Right lobe of liver (tissue), 6 donors: ENCODE results near the gene TBX4. TPM values are rescaled to one million over a fixed set of nuclear protein-coding genes. Genes with fewer than 3 reads are reported as not detected.
"Not testable (repeated sequence)": the region's sequence is repeated elsewhere in the genome, so short reads cannot be mapped to it uniquely, and the experiment has no call there.

Experiments
- ATAC-seq, 4 donors: fragments of 200-7000 bp; cut with Tn5 transposase; one replicate each; pipeline ENCODE4 v1.9.1; 2020; ENCODE audit warnings: mild to moderate bottlenecking in 4 of 4, moderate library complexity in 4 of 4
- DNase-seq, 3 donors: peaks; one replicate each; pipeline ENCODE4 v3.0.0-alpha.2; 2020
- H3K27ac ChIP-seq, 3 donors: fragments of 200-600 bp; one replicate each; pipeline ENCODE4 v1.8.0; 2022
- H3K27me3 ChIP-seq, 2 donors: fragments of 200-600 bp; one replicate each; pipeline ENCODE4 v1.8.0; 2022
- H3K36me3 ChIP-seq, 4 donors: fragments of 200-600 bp; sonication (generic) in 1 of 4; one replicate each; pipeline versions ENCODE4 v1.5.1 to v1.8.0; 2017 to 2022; ENCODE audit warnings: control low read depth in 1 of 4
- H3K4me1 ChIP-seq, 4 donors: fragments of 200-600 bp; sonication (generic) in 1 of 4; one replicate each; pipeline versions ENCODE4 v1.5.1 to v1.8.0; 2017 to 2022; ENCODE audit warnings: control low read depth in 1 of 4
- H3K4me3 ChIP-seq, 3 donors: fragments of 200-600 bp; one replicate each; pipeline ENCODE4 v1.8.0; 2022
- H3K9me3 ChIP-seq, 4 donors: fragments of 200-600 bp; sonication (generic) in 1 of 4; one replicate each; pipeline versions ENCODE4 v1.5.1 to v1.8.0; 2017 to 2022; ENCODE audit warnings: control low read depth in 1 of 4
- POLR2A ChIP-seq: fragments of 450-650 bp; IDR thresholded peaks from one replicate; pipeline ENCODE4 v1.6.1; 2017; ENCODE audit warnings: antibody characterized with exemption, mild to moderate bottlenecking
- WGBS: methylation state at CpG from one replicate; pipeline ENCODE4 v1.1.6; 2018; ENCODE audit warnings: low coverage, low lambda C conversion rate; ENCODE audit not compliant: insufficient coverage; ENCODE audit errors: missing lambda C conversion rate; 5-methylcytosine and 5-hydroxymethylcytosine counted together
- intact Hi-C, 2 donors: fragments of 100-400 bp; cut with DNase I; formaldehyde crosslinking; loops; one replicate each; pipeline versions ENCODE4 v1.11.2 to v1.14.1; 2022
- total RNA-seq, 6 experiments: library from RNA; depleted of rRNA in 2 of 6; stranded (reverse); fragments of >200 nt in 2 of 6; fragmentation: NEBNext Ultra II Directional in 3 of 6; extraction: Animal tissue kit (Norgen Biotek cat#: 25700) in 3 of 6; gene quantifications; one replicate each; pipeline versions ENCODE4 v1.1.0 to v1.2.4, GENCODE V29; 2016 to 2023
- TF ChIP-seq, protein P1 (sequence below), 4 donors: fragments of 200-600 bp in 3 of 4; fragments of 450-650 bp in 1 of 4; IDR thresholded peaks; one replicate each; pipeline versions ENCODE4 v1.5.1 to v1.8.0; 2016 to 2022; ENCODE audit warnings: antibody characterized with exemption in 4 of 4, mild to moderate bottlenecking in 2 of 4
- donor health status: DM: no; HTN: yes; CAD: no.
- donor health status: DM: no; HTN: no; CAD: no.
- donor health status: DM: no; HTN: no; CAD: no.
- donor health status: DM: no; HTN: yes; CAD: no.
- donor health status: DM: no; HTN: yes; CAD: no.

TBX4 gene
- total RNA-seq, 6 experiments from 2014 or later = not detected

DNA sequence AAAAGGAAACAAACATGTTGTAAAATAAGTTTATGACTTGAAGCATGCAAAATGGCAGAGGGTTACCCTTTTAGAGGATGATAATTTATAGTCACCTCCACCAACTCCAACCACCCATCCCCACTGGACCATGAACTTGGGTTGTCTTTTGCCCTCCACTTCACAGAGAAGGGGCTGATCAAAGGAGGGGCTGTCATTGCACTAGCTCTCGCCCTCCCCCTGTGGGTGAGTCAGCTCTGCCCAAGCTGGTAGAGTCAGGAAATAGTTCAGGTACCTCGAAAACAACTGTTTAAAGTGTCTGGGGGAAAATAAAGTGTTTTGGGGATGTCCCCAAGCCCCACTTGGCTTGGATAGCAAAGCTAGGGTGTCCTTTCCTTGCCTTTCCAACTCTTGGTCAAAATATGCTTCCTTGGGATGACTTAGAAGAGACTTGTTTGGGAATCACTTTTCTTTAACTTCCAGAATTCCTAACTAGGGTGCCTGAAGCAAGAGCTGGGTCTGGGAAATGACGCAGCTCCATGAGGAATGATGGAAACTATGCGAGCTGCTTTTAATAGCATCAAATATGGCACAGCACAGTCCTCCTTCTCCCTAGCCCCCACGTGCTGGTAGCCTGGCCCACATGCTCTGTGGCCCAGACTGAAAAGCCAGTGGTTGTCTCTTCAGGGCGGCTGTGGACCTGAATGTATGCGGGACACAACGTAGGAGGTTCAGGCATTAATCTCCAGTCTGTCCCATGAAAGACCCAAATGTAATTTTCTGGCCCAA is 40.7 kb downstream of the TBX4 start:
- no peak for ATAC-seq
- Histone ChIP-seq H3K9me3 (no peaks in the 10 kb centered on the region), H3K27ac (no peak overlapping the region), H3K4me1 (peaks cover 0 to 5% (median 0%) of the 10 kb centered on the region in 4 donors), H3K36me3 (no peaks in the 10 kb centered on the region), H3K4me3 (no peak overlapping the region), H3K27me3 (no peaks in the 10 kb centered on the region)
- TF ChIP-seq, protein P1, sequence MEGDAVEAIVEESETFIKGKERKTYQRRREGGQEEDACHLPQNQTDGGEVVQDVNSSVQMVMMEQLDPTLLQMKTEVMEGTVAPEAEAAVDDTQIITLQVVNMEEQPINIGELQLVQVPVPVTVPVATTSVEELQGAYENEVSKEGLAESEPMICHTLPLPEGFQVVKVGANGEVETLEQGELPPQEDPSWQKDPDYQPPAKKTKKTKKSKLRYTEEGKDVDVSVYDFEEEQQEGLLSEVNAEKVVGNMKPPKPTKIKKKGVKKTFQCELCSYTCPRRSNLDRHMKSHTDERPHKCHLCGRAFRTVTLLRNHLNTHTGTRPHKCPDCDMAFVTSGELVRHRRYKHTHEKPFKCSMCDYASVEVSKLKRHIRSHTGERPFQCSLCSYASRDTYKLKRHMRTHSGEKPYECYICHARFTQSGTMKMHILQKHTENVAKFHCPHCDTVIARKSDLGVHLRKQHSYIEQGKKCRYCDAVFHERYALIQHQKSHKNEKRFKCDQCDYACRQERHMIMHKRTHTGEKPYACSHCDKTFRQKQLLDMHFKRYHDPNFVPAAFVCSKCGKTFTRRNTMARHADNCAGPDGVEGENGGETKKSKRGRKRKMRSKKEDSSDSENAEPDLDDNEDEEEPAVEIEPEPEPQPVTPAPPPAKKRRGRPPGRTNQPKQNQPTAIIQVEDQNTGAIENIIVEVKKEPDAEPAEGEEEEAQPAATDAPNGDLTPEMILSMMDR (IDR thresholded peaks at IDR 0.05) = no peak
- intact Hi-C loops = no loop called here
- no peak for DNase-seq
- 71% methylated on average over 2 of the region's 8 CpGs for WGBS

DNA sequence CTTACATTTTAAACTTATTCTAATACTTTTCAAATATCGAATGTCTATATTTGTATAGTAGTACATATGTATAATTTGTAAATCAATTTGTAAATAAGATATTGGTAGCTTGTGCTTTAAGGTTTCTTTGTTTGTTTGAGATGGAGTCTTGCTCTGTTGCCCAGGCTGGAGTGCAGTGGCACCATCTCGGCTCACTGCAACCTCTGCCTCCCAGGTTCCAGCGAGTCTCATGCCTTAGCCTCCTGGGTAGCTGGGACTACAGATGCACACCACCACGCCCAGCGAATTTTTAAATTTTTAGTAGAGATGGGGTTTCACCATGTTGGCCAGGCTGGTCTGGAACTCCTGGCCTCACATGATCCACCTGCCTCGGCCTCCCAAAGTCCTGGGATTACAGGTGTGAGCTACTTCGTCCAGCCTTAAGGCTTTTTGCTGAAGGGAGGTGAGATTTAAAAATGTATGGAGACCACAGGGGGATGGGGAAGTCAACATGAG is 41.7 kb downstream of the TBX4 start:
- H3K4me1 ChIP-seq, intact Hi-C loops, H3K27me3 ChIP-seq, H3K27ac ChIP-seq, ATAC-seq, DNase-seq, H3K4me3 ChIP-seq, H3K9me3 ChIP-seq, H3K36me3 ChIP-seq: not testable (repeated sequence)
- WGBS = 73% methylated on average over 5 of the region's 7 CpGs

DNA sequence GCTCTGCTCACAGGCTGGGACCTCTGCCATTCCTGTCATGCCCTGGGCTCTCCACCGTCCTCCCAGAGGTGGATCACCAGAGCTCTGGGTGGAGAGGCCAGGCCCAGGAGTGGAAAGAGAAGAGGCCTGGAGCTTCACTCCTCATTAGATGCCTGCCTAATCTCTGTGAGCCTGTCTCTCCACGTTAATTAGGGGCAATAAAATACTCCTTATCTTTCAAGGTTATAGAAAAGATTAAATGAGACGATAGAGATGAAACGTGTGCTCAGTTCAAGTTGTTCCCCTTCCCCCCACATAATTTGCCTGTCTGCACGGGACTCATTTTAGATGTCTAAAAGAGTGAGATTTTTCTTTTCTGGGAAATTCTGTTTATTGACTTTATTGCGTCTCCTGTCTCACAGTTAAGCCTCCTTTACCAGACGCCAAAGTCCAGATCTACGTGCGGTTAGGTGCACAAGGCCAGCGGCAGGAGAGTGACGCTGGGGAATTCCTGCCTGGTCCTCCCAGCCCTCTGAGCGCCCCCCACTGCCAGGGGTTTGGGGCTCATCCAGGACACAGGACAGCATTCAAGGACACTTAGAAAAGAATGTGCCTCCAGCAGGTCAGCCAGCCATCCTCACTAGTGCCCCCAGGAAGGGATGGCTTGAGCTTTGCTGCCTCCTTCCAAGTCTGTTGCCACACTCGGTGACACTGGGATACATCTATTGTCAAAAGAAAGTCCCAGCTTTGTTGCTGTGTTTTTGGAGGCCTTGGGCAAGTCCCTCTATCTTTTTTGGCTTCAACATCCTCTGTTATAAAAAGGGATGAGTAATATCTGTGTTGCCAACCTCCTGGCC is 42.3 kb downstream of the TBX4 start:
- H3K9me3 ChIP-seq = no peaks in the 10 kb centered on the region
- H3K4me1 ChIP-seq = peaks cover 0 to 4% (median 0%) of the 10 kb centered on the region in 4 donors
- intact Hi-C loops = no loop called here
- no peak for ATAC-seq
- no peaks in the 10 kb centered on the region for H3K36me3 ChIP-seq
- 45% methylated on average over 9 of the region's 13 CpGs for WGBS
- H3K4me3 ChIP-seq = no peak overlapping the region
- no peak overlapping the region for H3K27ac ChIP-seq
- no peak for DNase-seq
- H3K27me3 ChIP-seq = no peaks in the 10 kb centered on the region
- TF ChIP-seq, protein P1 (IDR thresholded peaks at IDR 0.05) = no peak
- no peak for TF ChIP-seq POLR2A

DNA sequence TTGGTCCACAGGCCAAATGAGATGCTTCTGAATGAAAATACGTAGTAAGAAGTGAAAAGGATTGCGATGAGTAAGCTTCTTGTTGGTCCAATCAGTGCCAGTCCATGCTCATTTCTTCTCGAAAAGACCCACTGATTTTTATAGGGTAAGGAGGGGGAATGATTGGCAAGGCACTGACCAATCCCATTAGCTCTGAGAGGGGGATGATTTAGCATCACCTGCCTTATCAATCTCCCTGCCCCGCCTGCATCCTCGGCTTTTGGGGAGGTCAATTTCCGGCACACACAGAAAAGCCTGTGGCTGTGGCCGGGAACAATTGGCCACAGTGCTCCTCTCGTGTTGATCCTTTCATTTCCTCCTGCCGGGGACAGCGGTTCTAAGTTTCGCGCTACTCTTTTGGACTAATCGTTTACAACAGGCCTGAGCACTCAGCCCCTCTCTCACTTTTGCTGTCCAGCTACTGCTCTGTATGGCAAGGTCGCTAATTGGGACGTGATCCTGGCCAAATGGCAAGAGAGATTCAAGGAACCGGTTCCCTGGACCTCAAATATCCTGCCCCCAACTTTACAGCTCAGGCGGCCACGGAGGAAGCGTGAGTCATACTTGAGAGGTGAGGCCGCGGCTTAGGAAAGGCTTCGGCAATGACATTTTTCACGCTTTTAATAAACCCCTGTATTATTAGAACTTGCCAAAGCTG is 43.1 kb downstream of the TBX4 start:
- no peaks in the 10 kb centered on the region for H3K27me3 ChIP-seq
- WGBS = 77% methylated on average over 19 of the region's 23 CpGs
- TF ChIP-seq, protein P1 (IDR thresholded peaks at IDR 0.05) = no peak
- TF ChIP-seq POLR2A = no peak
- intact Hi-C loops = no loop called here
- DNase-seq (no peak), ATAC-seq (no peak)
- no peaks in the 10 kb centered on the region for H3K36me3 ChIP-seq
- H3K9me3 ChIP-seq = no peaks in the 10 kb centered on the region
- no peak overlapping the region for H3K27ac ChIP-seq
- H3K4me1 ChIP-seq = no peaks in the 10 kb centered on the region
- H3K4me3 ChIP-seq = no peak overlapping the region
